BJ (cell line): ENCODE measurements around the gene ACBD7. TPM values are rescaled to one million over a fixed set of nuclear protein-coding genes. Genes with fewer than 3 reads are reported as not detected.

Experiments used
- CTCF ChIA-PET: fragments of 350-600 bp; formaldehyde crosslinking; extraction: SDS; loops from one replicate; lab custom pipeline; 2021; ENCODE audit warnings: antibody characterized with exemption, inconsistent platforms; lab: Yijun Ruan, JAX
- POLR2A ChIA-PET: fragments of 300-600 bp; sonication (Branson Sonifier 250); formaldehyde crosslinking; extraction: SDS; loops from one replicate; lab custom pipeline; 2021; ENCODE audit warnings: antibody characterized with exemption; lab: Charles Lee
- DNase-seq: peaks from one replicate; pipeline ENCODE4 v3.0.0-alpha.2; 2011; ENCODE audit warnings: low read depth
- H3K27me3 ChIP-seq: 2 replicates; pipeline ENCODE4 v1.6.0; 2011; ENCODE audit warnings: low read length; ENCODE audit not compliant: control insufficient read depth, insufficient read depth
- H3K36me3 ChIP-seq: 2 replicates; pipeline ENCODE4 v1.5.1; 2011; ENCODE audit warnings: low read length; ENCODE audit not compliant: control insufficient read depth, insufficient read depth
- H3K4me3 ChIP-seq: 2 replicates; pipeline ENCODE4 v1.5.1; 2011; ENCODE audit warnings: low read depth, mild to moderate bottlenecking, control low read depth, low read length
- polyA minus RNA-seq: library from RNA; depleted of rRNA, polyadenylated mRNA; stranded (reverse); fragments of >200 nt; gene quantifications from 2 replicates; pipeline ENCODE4 v1.2.3, GENCODE V29; 2011; rRNA and poly(A)+ RNA removed
- polyA plus RNA-seq: library from polyadenylated mRNA; depleted of rRNA; stranded (reverse); fragments of >200 nt; gene quantifications from 2 replicates; pipeline ENCODE4 v1.2.3, GENCODE V29; 2011; rRNA removed
- TF ChIP-seq, protein P1 (sequence below): IDR thresholded peaks from 2 replicates; pipeline ENCODE4 v1.5.1; 2011; ENCODE audit warnings: low read depth, mild to moderate bottlenecking, control low read depth, inconsistent platforms, low read length, moderate library complexity; ENCODE audit not compliant: insufficient read depth

Gene ACBD7
- 0.76 and 1.0 TPM in 2 replicates for polyA plus RNA-seq
- 0.21 and 0.52 TPM in 2 replicates for polyA minus RNA-seq

DNA sequence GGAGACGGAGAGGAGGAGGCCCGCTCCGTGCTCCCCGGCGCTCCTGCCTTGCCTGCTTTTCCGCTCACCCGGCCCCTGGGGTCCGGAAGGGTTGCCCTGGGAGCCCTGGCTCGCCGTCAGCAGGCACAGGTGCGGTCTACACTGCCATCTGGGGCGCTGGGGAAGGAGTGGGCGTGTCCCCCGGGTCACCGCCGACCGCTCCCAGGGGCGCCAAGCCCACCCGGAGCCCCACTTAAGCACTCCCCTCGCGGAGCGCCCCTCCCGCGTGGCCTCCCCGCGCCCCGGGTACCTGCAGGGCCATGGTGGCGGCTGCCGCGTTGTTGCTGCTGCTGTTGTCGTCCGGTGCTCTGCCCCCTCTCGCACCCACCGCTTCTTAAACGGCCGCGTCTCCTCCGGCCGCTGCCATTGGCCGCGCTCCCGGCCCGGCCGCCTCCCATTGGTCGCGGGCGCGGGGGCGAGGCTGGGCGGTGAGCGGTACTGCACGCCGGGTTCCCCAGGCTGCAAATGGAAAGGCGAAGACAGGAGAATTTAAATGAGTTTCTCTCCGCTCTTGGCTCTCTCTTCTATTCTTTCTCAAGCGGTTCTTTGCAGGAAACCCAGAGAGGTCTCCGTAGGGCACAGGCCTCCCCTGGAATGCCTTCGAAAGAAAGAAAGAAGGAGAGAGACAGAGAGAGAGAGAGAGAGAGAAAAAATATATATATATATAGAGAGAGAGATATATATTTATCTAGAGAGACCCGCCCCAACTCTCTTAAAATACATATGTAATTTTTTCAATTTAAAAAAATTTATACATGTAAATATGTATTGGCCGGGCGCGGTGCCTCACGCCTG is at the start of gene ACBD7:
Gene ACBD7 (minus strand): TSS at position 349 of the 834 bp plus-strand sequence. CDS start 48 bp downstream, at position 301.
- TF ChIP-seq, protein P1, sequence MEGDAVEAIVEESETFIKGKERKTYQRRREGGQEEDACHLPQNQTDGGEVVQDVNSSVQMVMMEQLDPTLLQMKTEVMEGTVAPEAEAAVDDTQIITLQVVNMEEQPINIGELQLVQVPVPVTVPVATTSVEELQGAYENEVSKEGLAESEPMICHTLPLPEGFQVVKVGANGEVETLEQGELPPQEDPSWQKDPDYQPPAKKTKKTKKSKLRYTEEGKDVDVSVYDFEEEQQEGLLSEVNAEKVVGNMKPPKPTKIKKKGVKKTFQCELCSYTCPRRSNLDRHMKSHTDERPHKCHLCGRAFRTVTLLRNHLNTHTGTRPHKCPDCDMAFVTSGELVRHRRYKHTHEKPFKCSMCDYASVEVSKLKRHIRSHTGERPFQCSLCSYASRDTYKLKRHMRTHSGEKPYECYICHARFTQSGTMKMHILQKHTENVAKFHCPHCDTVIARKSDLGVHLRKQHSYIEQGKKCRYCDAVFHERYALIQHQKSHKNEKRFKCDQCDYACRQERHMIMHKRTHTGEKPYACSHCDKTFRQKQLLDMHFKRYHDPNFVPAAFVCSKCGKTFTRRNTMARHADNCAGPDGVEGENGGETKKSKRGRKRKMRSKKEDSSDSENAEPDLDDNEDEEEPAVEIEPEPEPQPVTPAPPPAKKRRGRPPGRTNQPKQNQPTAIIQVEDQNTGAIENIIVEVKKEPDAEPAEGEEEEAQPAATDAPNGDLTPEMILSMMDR, result peak; percentile 27; the same call in 1 of the 2 replicates
- H3K27me3 ChIP-seq, result no peaks in the 10 kb centered on the region
- ChIA-PET CTCF (no interaction called here), POLR2A (no interaction called here)
- DNase-seq, result peak; percentile 23
- H3K4me3 ChIP-seq, result peak within 1 kb of the TSS; percentile 71
- no peaks in the 10 kb centered on the region for H3K36me3 ChIP-seq

DNA sequence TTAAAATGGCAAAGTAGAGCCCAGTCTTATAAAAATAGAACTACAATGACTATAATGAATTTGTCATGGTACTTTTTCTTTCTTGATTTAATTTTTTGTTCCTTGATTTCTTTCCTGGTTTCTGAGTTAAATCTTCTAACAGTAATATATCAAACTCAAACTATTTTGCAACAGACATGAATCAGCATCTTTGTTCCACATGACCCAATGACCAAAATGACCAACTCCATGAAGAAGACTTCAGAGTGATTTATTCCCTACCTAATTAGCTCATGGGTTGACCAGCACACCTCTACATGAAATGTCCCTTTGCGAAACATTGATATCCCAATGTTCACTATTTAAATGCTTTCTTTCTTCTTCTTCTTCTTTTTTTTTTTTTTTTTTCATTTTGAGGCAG is 49.1 kb upstream of the ACBD7 start:
- CTCF ChIA-PET, result interaction anchor here (1.0 kb wide), 1 partner anchor 11 kb away, joined by 4 read pairs; no protein-coding TSS in a partner anchor
- Histone ChIP-seq H3K27me3 (no peaks in the 10 kb centered on the region), H3K4me3 (no peak overlapping the region), H3K36me3 (peaks cover 18% of the 10 kb centered on the region)
- DNase-seq, result no peak
- TF ChIP-seq, protein P1, result no peak
- POLR2A ChIA-PET, result no interaction called here

DNA sequence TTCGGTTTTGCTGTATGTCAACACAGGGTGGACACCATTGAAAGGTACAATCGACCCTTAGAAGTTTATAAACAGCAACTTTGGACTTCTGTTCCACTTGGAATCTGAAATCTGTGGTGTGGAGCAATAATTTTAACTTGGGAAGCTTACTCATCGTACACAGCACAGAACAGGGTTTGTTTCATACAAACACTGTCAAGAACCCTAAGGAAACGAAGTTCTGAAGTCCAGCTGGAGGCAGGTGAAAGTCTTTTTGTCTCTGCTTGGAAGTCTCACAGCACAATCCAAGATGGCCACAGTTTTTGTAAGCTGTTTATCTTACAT is 48.4 kb upstream of the ACBD7 start:
- H3K36me3 ChIP-seq, result peaks cover 18% of the 10 kb centered on the region
- CTCF ChIA-PET, result interaction anchor here (1.0 kb wide), 1 partner anchor 11 kb away, joined by 4 read pairs; no protein-coding TSS in a partner anchor
- H3K4me3 ChIP-seq, result no peak overlapping the region
- DNase-seq, result no peak
- POLR2A ChIA-PET, result no interaction called here
- no peaks in the 10 kb centered on the region for H3K27me3 ChIP-seq
- TF ChIP-seq, protein P1, result no peak

DNA sequence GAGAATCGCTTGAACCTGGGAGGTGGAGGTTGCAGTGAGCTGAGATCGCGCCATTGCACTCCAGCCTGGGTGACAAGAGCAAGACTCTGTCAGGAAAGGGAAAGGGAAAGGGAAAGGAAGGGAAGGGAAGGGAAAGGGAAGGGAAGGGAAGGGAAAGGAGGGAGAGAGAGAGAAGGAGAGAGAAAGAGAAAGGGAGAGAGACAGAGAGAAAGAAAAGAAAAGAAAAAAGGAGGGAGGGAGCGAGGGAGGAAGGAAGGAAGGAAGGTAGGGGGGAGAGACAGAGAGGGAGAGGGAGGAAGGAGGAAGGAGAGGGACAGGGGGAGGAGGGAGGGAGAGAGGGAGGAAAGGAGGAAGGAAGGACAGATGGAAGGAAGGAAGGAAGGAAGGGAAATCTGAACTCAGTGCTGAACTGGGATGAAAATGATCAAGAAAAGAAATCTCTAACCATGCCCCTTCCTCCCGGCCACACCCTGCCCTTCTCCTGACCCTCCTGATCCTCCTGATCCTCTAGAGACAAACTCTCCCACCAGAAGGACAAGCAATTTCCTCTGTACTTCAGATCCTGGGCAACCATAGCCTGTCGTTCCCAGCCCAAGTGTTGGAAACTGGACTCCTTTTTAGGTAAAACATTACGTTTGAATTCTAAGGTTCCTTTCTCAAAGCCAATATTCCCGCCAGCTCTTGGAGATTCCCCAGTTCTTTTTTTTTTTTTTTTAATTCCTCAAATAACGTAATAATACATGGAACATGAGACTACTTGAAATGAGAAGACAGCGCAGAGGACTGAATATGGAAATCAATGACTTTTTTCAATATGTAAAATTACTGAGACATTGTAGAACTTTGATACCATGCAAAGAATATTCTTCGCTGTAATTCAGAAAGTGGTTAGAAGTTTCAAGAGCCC is 47.8 kb upstream of the ACBD7 start:
- POLR2A ChIA-PET, result no interaction called here
- CTCF ChIA-PET, result no interaction called here
- peaks cover 18% of the 10 kb centered on the region for H3K36me3 ChIP-seq
- H3K4me3 ChIP-seq, result no peak overlapping the region
- no peak for DNase-seq
- TF ChIP-seq, protein P1, result no peak
- no peaks in the 10 kb centered on the region for H3K27me3 ChIP-seq
